GM12801 (cell line): Measurements from ENCODE around the gene FXYD4.

Experiments
- CTCF ChIP-seq: IDR thresholded peaks from one replicate; pipeline ENCODE4 v1.5.1; 2011; ENCODE audit warnings: control low read depth; ENCODE audit not compliant: insufficient read length; ENCODE audit errors: extremely low read depth

Gene FXYD4

GRCh38 chr10:43424416-43424815 is 53.0 kb downstream of the FXYD4 start:
- no peak for TF ChIP-seq CTCF
